A673 (cell line): ENCODE results near the gene MTREX. TPM values are rescaled to one million over a fixed set of nuclear protein-coding genes. Genes with fewer than 3 reads are reported as not detected.

Experiments used
- BruUV-seq: library from RNA; stranded (reverse); fragments of 400-500 nt; replicated peaks from 2 replicates; lab custom pipeline; 2021; lab: Mats Ljungman, UMichigan
- CTCF ChIA-PET: fragments of 300-600 bp; sonication (Branson Sonifier 250); formaldehyde crosslinking; loops from one replicate; lab custom pipeline; 2022; ENCODE audit warnings: antibody characterized with exemption; lab: Charles Lee
- POLR2A ChIA-PET: fragments of 300-600 bp; sonication (Branson Sonifier 250); formaldehyde crosslinking; loops from one replicate; lab custom pipeline; 2022; ENCODE audit warnings: antibody characterized with exemption; ENCODE audit not compliant: low non-redundant PET; lab: Charles Lee
- DNase-seq: peaks from one replicate; pipeline ENCODE4 v3.0.0-alpha.2; 2015; ENCODE audit warnings: low spot score
- H3K27ac ChIP-seq: fragments of 200-600 bp; sonication (generic); 2 replicates; pipeline ENCODE4 v1.5.1; 2016; ENCODE audit warnings: mixed run types, low read depth, mild to moderate bottlenecking, mixed read lengths, antibody characterized with exemption, low read length; ENCODE audit not compliant: poor library complexity, severe bottlenecking
- H3K27me3 ChIP-seq: fragments of 200-600 bp; sonication (generic); replicated peaks from 2 replicates; pipeline ENCODE4 v1.6.1; 2017; ENCODE audit warnings: mixed run types, low read depth, mild to moderate bottlenecking, mixed read lengths, antibody characterized with exemption, low read length; ENCODE audit not compliant: insufficient read depth, poor library complexity
- H3K36me3 ChIP-seq: fragments of 200-600 bp; sonication (generic); 2 replicates; pipeline ENCODE4 v1.6.1; 2016; ENCODE audit warnings: mixed run types, mild to moderate bottlenecking, mixed read lengths, antibody characterized with exemption, low read length; ENCODE audit not compliant: insufficient read depth, poor library complexity, severe bottlenecking
- H3K4me1 ChIP-seq: fragments of 200-600 bp; sonication (generic); 2 replicates; pipeline ENCODE4 v1.6.1; 2017; ENCODE audit warnings: mixed run types, mild to moderate bottlenecking, mixed read lengths, antibody characterized with exemption, low read length; ENCODE audit not compliant: insufficient read depth, poor library complexity, severe bottlenecking
- H3K4me3 ChIP-seq: fragments of 200-600 bp; sonication (generic); 2 replicates; pipeline ENCODE4 v1.5.1; 2016; ENCODE audit warnings: low read depth, mixed run types, mild to moderate bottlenecking, mixed read lengths, low read length; ENCODE audit not compliant: poor library complexity, severe bottlenecking
- H3K9me3 ChIP-seq: fragments of 200-600 bp; sonication (generic); 2 replicates; pipeline ENCODE4 v1.6.1; 2016; ENCODE audit warnings: mixed run types, low read depth, mild to moderate bottlenecking, mixed read lengths, antibody characterized with exemption, low read length; ENCODE audit not compliant: poor library complexity, severe bottlenecking
- EZH2 ChIP-seq: fragments of 200-600 bp; sonication (generic); IDR thresholded peaks from 2 replicates; pipeline ENCODE4 v1.6.1; 2017; ENCODE audit warnings: borderline replicate concordance, low read depth, mild to moderate bottlenecking, mixed read lengths, antibody characterized with exemption, low read length; ENCODE audit not compliant: poor library complexity, severe bottlenecking
- intact Hi-C: fragments of 100-400 bp; cut with micrococcal nuclease; formaldehyde crosslinking; loops from one replicate; pipeline ENCODE4 v1.10.0; 2022; ENCODE audit not compliant: unreplicated experiment
- total RNA-seq: library from RNA; stranded (reverse); gene quantifications from 2 replicates; pipeline ENCODE4 v1.2.3, GENCODE V29; 2021
- TF ChIP-seq, protein P1 (sequence below): fragments of 300-800, 200-600 bp; sonication (generic); conservative IDR thresholded peaks from 2 replicates; pipeline ENCODE4 v1.5.1; 2017; ENCODE audit warnings: low read depth, mild to moderate bottlenecking, antibody characterized with exemption, low read length, moderate library complexity, mixed read lengths

MTREX gene
- total RNA-seq, 1 experiment from 2014 or later = 135 TPM

DNA sequence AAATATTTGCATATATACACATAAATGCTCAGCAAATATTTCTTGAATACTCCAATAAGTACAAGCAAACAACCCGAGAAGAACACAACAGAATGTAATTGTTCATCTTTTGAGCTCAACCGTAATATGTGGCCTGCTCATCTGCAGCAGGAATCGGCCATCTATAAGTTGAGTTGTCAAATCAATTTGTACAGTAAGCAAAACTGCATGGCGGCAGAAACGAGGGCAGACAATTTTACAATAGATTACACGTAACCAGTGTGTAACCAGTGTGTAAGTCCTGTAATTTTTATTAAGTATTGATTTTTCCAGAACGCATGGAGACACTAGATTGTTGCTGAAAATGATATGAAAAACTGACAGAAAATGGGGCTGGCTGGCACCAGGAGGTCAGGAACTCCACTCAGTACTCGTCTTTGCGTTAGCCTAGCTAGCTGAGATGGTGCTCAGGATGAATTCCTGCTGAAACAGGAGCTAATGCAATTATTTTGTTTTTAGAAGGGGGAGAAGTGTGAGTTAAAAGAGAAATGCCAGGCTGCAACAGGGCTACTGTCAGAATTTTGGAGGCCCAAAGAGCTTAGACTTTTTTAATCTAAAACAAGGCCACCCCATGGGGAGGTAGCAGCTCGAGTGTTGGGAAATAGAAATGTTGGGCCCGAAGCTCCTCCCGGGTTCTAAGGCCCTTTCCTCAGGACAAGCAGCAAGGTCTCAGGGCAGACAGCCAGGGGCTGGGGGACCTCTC is 977 bp upstream of the MTREX start:
- TF ChIP-seq, protein P1, sequence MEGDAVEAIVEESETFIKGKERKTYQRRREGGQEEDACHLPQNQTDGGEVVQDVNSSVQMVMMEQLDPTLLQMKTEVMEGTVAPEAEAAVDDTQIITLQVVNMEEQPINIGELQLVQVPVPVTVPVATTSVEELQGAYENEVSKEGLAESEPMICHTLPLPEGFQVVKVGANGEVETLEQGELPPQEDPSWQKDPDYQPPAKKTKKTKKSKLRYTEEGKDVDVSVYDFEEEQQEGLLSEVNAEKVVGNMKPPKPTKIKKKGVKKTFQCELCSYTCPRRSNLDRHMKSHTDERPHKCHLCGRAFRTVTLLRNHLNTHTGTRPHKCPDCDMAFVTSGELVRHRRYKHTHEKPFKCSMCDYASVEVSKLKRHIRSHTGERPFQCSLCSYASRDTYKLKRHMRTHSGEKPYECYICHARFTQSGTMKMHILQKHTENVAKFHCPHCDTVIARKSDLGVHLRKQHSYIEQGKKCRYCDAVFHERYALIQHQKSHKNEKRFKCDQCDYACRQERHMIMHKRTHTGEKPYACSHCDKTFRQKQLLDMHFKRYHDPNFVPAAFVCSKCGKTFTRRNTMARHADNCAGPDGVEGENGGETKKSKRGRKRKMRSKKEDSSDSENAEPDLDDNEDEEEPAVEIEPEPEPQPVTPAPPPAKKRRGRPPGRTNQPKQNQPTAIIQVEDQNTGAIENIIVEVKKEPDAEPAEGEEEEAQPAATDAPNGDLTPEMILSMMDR = no peak
- TF ChIP-seq EZH2 = no peak
- intact Hi-C loops = no loop called here
- no peaks in the 10 kb centered on the region for H3K9me3 ChIP-seq
- H3K27me3 ChIP-seq = no peaks in the 10 kb centered on the region
- POLR2A ChIA-PET = interaction anchor here (0.6 kb wide), 1 partner anchor 18 kb away, joined by 6 read pairs; no protein-coding TSS in a partner anchor
- BruUV-seq = TSS peak; percentile 54
- DNase-seq = no peak
- peak overlapping the region; percentile 75 for H3K4me3 ChIP-seq
- H3K27ac ChIP-seq = peak overlapping the region; percentile 97
- peaks cover 3% of the 10 kb centered on the region for H3K36me3 ChIP-seq
- CTCF ChIA-PET = interaction anchor here (1.1 kb wide), 1 partner anchor 119 kb away, joined by 3 read pairs; no protein-coding TSS in a partner anchor
- H3K4me1 ChIP-seq = peaks cover 15% of the 10 kb centered on the region

DNA sequence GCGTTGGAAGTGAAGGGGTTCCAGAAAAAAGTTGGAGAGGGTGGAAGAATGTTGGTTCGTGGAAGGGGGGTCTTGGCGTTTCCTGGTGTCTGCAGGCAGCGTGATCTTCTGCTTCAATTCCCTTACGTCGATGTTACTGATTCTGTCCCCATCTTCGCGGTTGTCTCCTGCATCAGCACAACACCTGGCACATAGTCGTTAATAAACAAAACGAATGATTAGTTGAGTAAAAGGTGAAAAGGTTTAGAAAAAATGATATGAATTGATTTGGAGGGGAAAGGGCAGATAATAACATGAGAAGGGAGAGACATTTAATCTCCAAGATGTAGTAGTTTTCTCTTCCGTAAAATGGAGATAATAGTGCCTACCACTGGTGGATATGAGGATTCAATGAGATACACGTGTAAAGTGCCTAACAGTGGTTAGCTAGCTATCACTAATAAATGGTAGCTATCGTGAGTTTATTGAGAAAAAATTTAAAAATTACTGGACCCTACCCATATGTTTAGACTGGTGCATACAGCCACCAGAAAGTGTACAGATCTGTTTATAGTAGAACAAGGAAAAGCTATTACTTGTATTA is 556 bp downstream of the MTREX start:
- peak; percentile 38 for DNase-seq
- H3K9me3 ChIP-seq = no peaks in the 10 kb centered on the region
- intact Hi-C loops = no loop called here
- peak overlapping the region; percentile 97 for H3K27ac ChIP-seq
- H3K4me1 ChIP-seq = peaks cover 15% of the 10 kb centered on the region
- ChIA-PET CTCF (no interaction called here), POLR2A (interaction anchor here (0.7 to 1.1 kb wide), 2 partner anchors 74 to 783 kb away, joined by 3 to 5 read pairs; no protein-coding TSS in a partner anchor)
- TSS peak; percentile 68 for BruUV-seq
- H3K4me3 ChIP-seq = peak overlapping the region; percentile 75
- H3K36me3 ChIP-seq = no peaks in the 10 kb centered on the region
- H3K27me3 ChIP-seq = no peaks in the 10 kb centered on the region
- TF ChIP-seq, protein P1 = no peak
- TF ChIP-seq EZH2 = no peak

DNA sequence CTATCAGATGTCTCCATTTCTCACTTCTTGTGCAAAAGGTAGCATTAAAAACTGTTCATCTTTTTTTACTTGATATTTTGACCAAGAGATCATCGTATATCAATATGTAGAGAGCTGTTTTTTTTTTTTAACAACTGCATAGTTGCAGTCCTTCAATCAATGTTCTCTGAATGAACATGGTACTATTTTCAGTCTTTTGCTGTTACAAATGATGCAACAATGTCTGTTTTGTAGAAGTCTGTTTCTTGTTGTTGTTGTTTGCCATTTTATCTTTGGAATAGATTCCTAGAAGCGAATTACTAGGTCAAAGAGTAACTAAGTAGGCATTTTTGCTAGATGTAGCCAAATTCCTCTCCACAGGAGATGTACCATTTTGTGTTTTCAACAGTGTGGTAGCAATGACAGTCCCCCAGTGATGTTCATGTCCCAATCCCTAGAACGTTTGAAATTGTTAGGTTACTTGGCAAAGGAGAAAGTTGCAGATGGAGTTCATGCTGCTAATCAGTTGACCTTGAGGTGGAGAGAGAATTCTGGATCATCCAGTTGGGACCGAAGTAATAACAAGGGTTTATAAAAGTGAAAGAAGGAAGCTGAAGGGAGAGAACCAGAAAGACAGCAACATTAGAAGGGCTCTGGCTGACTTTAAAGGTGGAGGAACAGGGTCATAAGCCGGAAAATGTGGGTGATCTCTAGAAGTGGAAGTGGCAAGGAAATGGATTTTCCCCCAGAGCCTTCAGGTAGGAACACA is 6.3 kb downstream of the MTREX start:
- no peaks in the 10 kb centered on the region for H3K27me3 ChIP-seq
- BruUV-seq = no TSS peak
- CTCF ChIA-PET = no interaction called here
- no peaks in the 10 kb centered on the region for H3K36me3 ChIP-seq
- no peak overlapping the region for H3K4me3 ChIP-seq
- intact Hi-C loops = no loop called here
- H3K4me1 ChIP-seq = peaks cover 10% of the 10 kb centered on the region
- H3K9me3 ChIP-seq = no peaks in the 10 kb centered on the region
- no peak overlapping the region for H3K27ac ChIP-seq
- TF ChIP-seq, protein P1 = no peak
- TF ChIP-seq EZH2 = no peak
- POLR2A ChIA-PET = no interaction called here
- DNase-seq = no peak
